Smooth muscle cell (in vitro differentiated cells): Measurements from ENCODE around the gene MID1. TPM values are rescaled to one million over a fixed set of nuclear protein-coding genes. Genes with fewer than 3 reads are reported as not detected.
A peak's percentile ranks its signal among the peaks of the same experiment; 100 is the strongest.

Experiments used
- DNase-seq: peaks from one replicate; lab custom pipeline; 2025; ENCODE audit not compliant: unreplicated experiment; lab: John Stamatoyannopoulos, UW
- H2AFZ ChIP-seq: fragments of 200-600 bp; sonication (generic); 2 replicates; pipeline ENCODE4 v1.6.0; 2016; ENCODE audit warnings: antibody characterized with exemption, low read depth, mild to moderate bottlenecking
- H3F3A ChIP-seq: fragments of 200-600 bp; sonication (generic); 2 replicates; pipeline ENCODE4 v1.6.0; 2017; ENCODE audit warnings: antibody characterized with exemption, low read depth
- H3K27ac ChIP-seq: fragments of 200-600 bp; sonication (generic); 2 replicates; pipeline ENCODE4 v1.5.1; 2016; ENCODE audit warnings: low read depth, mild to moderate bottlenecking
- H3K27me3 ChIP-seq: fragments of 200-600 bp; sonication (generic); 2 replicates; pipeline ENCODE4 v1.6.1; 2016; ENCODE audit warnings: low read depth, mild to moderate bottlenecking
- H3K36me3 ChIP-seq: fragments of 200-600 bp; sonication (generic); 2 replicates; pipeline ENCODE4 v1.5.1; 2016; ENCODE audit warnings: low read depth
- H3K4me1 ChIP-seq: fragments of 200-600 bp; sonication (generic); 2 replicates; pipeline ENCODE4 v1.5.1; 2016; ENCODE audit warnings: low read depth
- H3K4me2 ChIP-seq: fragments of 200-600 bp; sonication (generic); 2 replicates; pipeline ENCODE4 v1.6.0; 2016; ENCODE audit warnings: mild to moderate bottlenecking
- H3K4me3 ChIP-seq: fragments of 200-600 bp; sonication (generic); 2 replicates; pipeline ENCODE4 v1.5.1; 2016; ENCODE audit warnings: mild to moderate bottlenecking
- H3K79me2 ChIP-seq: fragments of 200-600 bp; sonication (generic); 2 replicates; pipeline ENCODE4 v1.6.0; 2016; ENCODE audit warnings: low read depth, mild to moderate bottlenecking
- H3K9ac ChIP-seq: fragments of 200-600 bp; sonication (generic); 2 replicates; pipeline ENCODE4 v1.6.0; 2016; ENCODE audit warnings: low read depth
- H3K9me3 ChIP-seq: fragments of 200-600 bp; sonication (generic); replicated peaks from 2 replicates; pipeline ENCODE4 v1.5.1; 2016; ENCODE audit warnings: low read depth
- H4K20me1 ChIP-seq: fragments of 200-600 bp; sonication (generic); 2 replicates; pipeline ENCODE4 v1.6.0; 2016; ENCODE audit warnings: low read depth
- CTCF ChIP-seq: fragments of 200-600 bp; sonication (generic); IDR thresholded peaks from 2 replicates; pipeline ENCODE4 v1.5.1; 2017; ENCODE audit warnings: borderline replicate concordance, mild to moderate bottlenecking, antibody characterized with exemption; ENCODE audit not compliant: insufficient read depth, poor library complexity, severe bottlenecking
- WGBS: methylation state at CpG from one replicate; pipeline ENCODE4 v1.1.7; 2016; ENCODE audit warnings: low lambda C conversion rate; 5-methylcytosine and 5-hydroxymethylcytosine counted together
- polyA plus RNA-seq: library from polyadenylated mRNA; unstranded; fragments of >200 nt; fragmentation: Nextera tagmentation; extraction: Ambion mirVana; gene quantifications from 2 replicates; pipeline ENCODE4 v1.2.1, GENCODE V29; 2016
- total RNA-seq: library from RNA; depleted of rRNA; stranded (reverse); fragments of >200 nt; gene quantifications from 2 replicates; pipeline ENCODE4 v1.2.3, GENCODE V29; 2014

The MID1 gene
- total and polyA plus RNA-seq, 2 experiments from 2014 or later: 22.6 to 45.2 TPM

- Histone ChIP-seq H4K20me1 (no peaks in the 10 kb centered on the region), H3K27me3 (no peaks in the 10 kb centered on the region), H3K9me3 (peaks cover 4% of the 10 kb centered on the region), H3K4me3 (no peak overlapping the region), H3K36me3 (no peaks in the 10 kb centered on the region), H3K79me2 (no peaks in the 10 kb centered on the region), H2AFZ (no peak overlapping the region), H3K9ac (no peak overlapping the region), H3F3A (no peaks in the 10 kb centered on the region), H3K4me2 (no peak overlapping the region), H3K27ac (peak overlapping the region; percentile 69), H3K4me1 (peaks cover 10% of the 10 kb centered on the region)
- WGBS: 68% methylated on average over 9 of the region's 9 CpGs
- TF ChIP-seq CTCF: no peak
- no peak for DNase-seq
Observed at GRCh38 chrX:10483191-10483831, 137.1 kb downstream of the MID1 start.

- no peak overlapping the region for H3K4me3 ChIP-seq
- WGBS: 75% methylated on average over 5 of the region's 5 CpGs
- H3K27ac ChIP-seq: no peak overlapping the region
- no peak overlapping the region for H2AFZ ChIP-seq
- H3K36me3 ChIP-seq: no peaks in the 10 kb centered on the region
- peaks cover 4% of the 10 kb centered on the region for H3K9me3 ChIP-seq
- DNase-seq: no peak
- no peaks in the 10 kb centered on the region for H3K79me2 ChIP-seq
- TF ChIP-seq CTCF: no peak
- H4K20me1 ChIP-seq: no peaks in the 10 kb centered on the region
- no peaks in the 10 kb centered on the region for H3F3A ChIP-seq
- H3K4me2 ChIP-seq: no peak overlapping the region
- no peak overlapping the region for H3K9ac ChIP-seq
- peaks cover 10% of the 10 kb centered on the region for H3K4me1 ChIP-seq
- no peaks in the 10 kb centered on the region for H3K27me3 ChIP-seq
Observed at GRCh38 chrX:10482708-10483107, 137.7 kb downstream of the MID1 start.

- no peak for DNase-seq
- Histone ChIP-seq H2AFZ (no peak overlapping the region), H3K79me2 (no peaks in the 10 kb centered on the region), H3K9me3 (peaks cover 4% of the 10 kb centered on the region), H3K4me1 (peaks cover 10% of the 10 kb centered on the region), H3K27me3 (no peaks in the 10 kb centered on the region), H3K36me3 (no peaks in the 10 kb centered on the region), H3K27ac (no peak overlapping the region), H3K4me3 (no peak overlapping the region), H3K4me2 (no peak overlapping the region), H3F3A (no peaks in the 10 kb centered on the region), H3K9ac (no peak overlapping the region), H4K20me1 (no peaks in the 10 kb centered on the region)
- no peak for TF ChIP-seq CTCF
- 95% methylated on average over 9 of the region's 9 CpGs for WGBS
Observed at GRCh38 chrX:10482261-10482660, 138.1 kb downstream of the MID1 start.

- H3K79me2 ChIP-seq: no peaks in the 10 kb centered on the region
- H3K27me3 ChIP-seq: no peaks in the 10 kb centered on the region
- TF ChIP-seq CTCF: no peak
- H2AFZ ChIP-seq: no peak overlapping the region
- no peaks in the 10 kb centered on the region for H4K20me1 ChIP-seq
- H3K27ac ChIP-seq: no peak overlapping the region
- H3K4me2 ChIP-seq: no peak overlapping the region
- no peaks in the 10 kb centered on the region for H3F3A ChIP-seq
- WGBS: 84% methylated on average over 5 of the region's 5 CpGs
- H3K4me1 ChIP-seq: peaks cover 10% of the 10 kb centered on the region
- peaks cover 4% of the 10 kb centered on the region for H3K9me3 ChIP-seq
- no peak for DNase-seq
- H3K36me3 ChIP-seq: no peaks in the 10 kb centered on the region
- H3K4me3 ChIP-seq: no peak overlapping the region
- H3K9ac ChIP-seq: no peak overlapping the region
Observed at GRCh38 chrX:10480861-10481260, 139.5 kb downstream of the MID1 start.
